IMR-90 (cell line): ENCODE data around the gene KRR1.

Source experiments
- BHLHE40 ChIP-seq: fragments of 150-350 bp; IDR thresholded peaks from 2 replicates; pipeline ENCODE4 v1.6.1; 2016; ENCODE audit warnings: mild to moderate bottlenecking, low read depth, low read length
- CEBPB ChIP-seq: IDR thresholded peaks from 2 replicates; pipeline ENCODE4 v1.6.1; 2012; ENCODE audit warnings: low read depth, low read length, improper control_type of control experiment
- CHD1 ChIP-seq: IDR thresholded peaks from 2 replicates; pipeline ENCODE4 v1.6.1; 2012; ENCODE audit warnings: low read depth, low read length, improper control_type of control experiment
- CTCF ChIP-seq: conservative IDR thresholded peaks from 2 replicates; pipeline ENCODE4 v1.5.1; 2012; ENCODE audit warnings: mild to moderate bottlenecking, low read depth, low read length, improper control_type of control experiment
- MXI1 ChIP-seq: IDR thresholded peaks from 2 replicates; pipeline ENCODE4 v1.6.1; 2012; ENCODE audit warnings: low read depth, mild to moderate bottlenecking, low read length, moderate library complexity, borderline replicate concordance
- POLR2A ChIP-seq: IDR thresholded peaks from 2 replicates; pipeline ENCODE4 v1.6.1; 2012; ENCODE audit warnings: mild to moderate bottlenecking, low read depth, low read length
- RAD21 ChIP-seq: IDR thresholded peaks from 2 replicates; pipeline ENCODE4 v1.6.1; 2012; ENCODE audit warnings: low read length, improper control_type of control experiment
- RFX5 ChIP-seq: IDR thresholded peaks from 2 replicates; pipeline ENCODE4 v1.8.0; 2012; ENCODE audit warnings: low read depth, mild to moderate bottlenecking, low read length, moderate library complexity
- USF2 ChIP-seq: fragments of 150-350 bp; IDR thresholded peaks from 2 replicates; pipeline ENCODE4 v1.6.1; 2017; ENCODE audit warnings: mild to moderate bottlenecking, antibody characterized with exemption, low read length, low read depth

GRCh38 chr12:75529826-75530225 lies 18.4 kb upstream of the KRR1 start:
- TF ChIP-seq POLR2A (no peak), CTCF (no peak), CHD1 (no peak), CEBPB (no peak), MXI1 (no peak), RFX5 (no peak), RAD21 (no peak), BHLHE40 (no peak), USF2 (no peak)
